ENCODE results near the gene PAQR6.

The PAQR6 gene

DNA sequence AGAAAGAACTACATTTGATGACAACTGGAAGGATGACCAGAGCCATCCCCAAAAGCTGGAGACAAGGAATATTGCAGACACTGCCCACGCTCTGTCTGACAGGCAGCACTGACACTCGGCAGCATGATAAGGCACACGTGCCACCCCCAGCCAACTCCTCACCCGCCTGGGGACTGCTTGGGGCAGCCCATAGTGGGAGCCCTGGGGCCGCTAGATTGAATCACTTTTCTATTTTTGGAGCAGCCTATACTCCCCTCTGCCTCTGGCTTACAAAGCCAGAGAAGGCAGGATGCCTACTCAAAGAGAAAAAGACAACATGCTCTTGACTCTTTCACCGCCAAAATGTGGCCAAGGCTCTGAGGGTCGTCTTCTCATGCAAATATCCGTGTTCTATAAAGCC is 33.4 kb upstream of the PAQR6 start:
- DNase-seq (peak; percentile 64), ATAC-seq (peak; percentile 83)
- peak overlapping the region; percentile 95 for H3K4me3 Mint-ChIP-seq
- H3K36me3 Mint-ChIP-seq (ENCODE audit: low read depth) = peaks cover 39% of the 10 kb centered on the region
- no peaks in the 10 kb centered on the region for H3K27me3 Mint-ChIP-seq
- no peaks in the 10 kb centered on the region for H3K9me3 Mint-ChIP-seq
- peaks cover 37% of the 10 kb centered on the region for H3K4me1 Mint-ChIP-seq
- H3K27ac Mint-ChIP-seq = peak overlapping the region; percentile 90

DNA sequence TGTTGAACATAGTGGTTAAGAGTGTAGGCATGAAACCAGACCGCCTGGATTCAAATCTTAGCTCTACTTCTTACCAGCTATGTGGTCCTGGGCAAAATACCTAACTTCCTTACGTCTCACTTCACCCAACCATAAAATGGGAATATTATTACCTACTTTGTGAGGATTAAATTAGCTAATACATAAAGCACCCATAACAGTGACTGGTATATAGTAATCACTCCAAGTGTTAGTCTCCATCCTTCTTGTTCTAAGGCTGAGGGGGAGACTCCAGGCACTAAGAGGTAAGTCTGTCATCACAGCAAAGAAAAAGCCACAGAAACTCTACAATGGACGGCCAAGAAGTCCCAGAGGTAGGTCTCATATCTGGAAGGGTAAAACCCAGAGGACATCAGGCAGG is 32.0 kb upstream of the PAQR6 start:
- Mint-ChIP-seq H3K9me3 (no peaks in the 10 kb centered on the region), H3K27me3 (no peaks in the 10 kb centered on the region), H3K27ac (peak overlapping the region; percentile 42), H3K4me3 (peak overlapping the region; percentile 95), H3K4me1 (peaks cover 35% of the 10 kb centered on the region), H3K36me3 (ENCODE audit: low read depth) (peaks cover 51% of the 10 kb centered on the region)
- ATAC-seq = no peak
- DNase-seq = no peak

DNA sequence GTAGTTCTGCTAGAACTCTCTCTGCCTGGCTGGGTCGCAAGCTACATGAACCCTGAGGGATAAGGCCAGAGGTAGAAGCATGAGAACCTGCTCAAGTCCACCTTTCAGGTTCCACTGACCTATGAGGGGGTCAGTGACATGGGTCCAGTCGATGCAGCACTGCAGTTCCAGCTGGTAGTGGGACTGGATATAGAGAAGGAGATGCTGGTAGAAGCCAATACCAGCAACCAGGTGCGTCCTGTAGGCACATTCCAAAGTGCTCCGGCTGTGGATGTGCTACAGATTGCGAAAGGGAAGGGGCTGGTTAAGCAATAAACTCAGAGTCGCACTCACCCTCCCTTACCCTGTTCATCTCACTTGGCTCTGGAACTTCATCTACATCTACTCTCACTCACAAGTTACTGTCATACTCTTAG is 29.1 kb upstream of the PAQR6 start:
- H3K27me3 Mint-ChIP-seq = no peaks in the 10 kb centered on the region
- DNase-seq (no peak), ATAC-seq (no peak)
- peaks cover 77% of the 10 kb centered on the region for H3K36me3 Mint-ChIP-seq (ENCODE audit: low read depth)
- H3K27ac Mint-ChIP-seq = no peak overlapping the region
- H3K9me3 Mint-ChIP-seq = no peaks in the 10 kb centered on the region
- H3K4me3 Mint-ChIP-seq = no peak overlapping the region
- peaks cover 23% of the 10 kb centered on the region for H3K4me1 Mint-ChIP-seq

DNA sequence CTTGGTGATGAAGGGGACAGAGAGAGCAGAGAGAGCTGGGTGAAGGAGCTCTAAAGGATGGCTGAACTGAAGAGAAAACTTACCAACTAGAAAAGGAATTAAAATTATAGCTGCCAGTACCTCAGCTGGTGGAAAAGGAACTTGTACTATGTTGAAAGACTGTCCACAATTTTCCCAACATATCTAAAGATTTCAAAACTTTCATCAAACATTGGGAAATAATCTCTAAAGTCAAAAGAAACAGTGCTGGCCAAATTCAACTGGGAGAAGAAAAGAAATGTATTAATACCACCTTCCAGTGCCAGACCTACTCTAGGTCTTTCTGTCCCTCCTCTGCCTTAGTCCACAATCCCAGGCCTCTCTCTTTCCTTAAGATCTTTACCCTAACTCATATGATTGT is 28.7 kb upstream of the PAQR6 start:
- Mint-ChIP-seq H3K4me1 (peaks cover 21% of the 10 kb centered on the region), H3K36me3 (ENCODE audit: low read depth) (peaks cover 81% of the 10 kb centered on the region), H3K27me3 (no peaks in the 10 kb centered on the region), H3K27ac (no peak overlapping the region), H3K9me3 (no peaks in the 10 kb centered on the region), H3K4me3 (no peak overlapping the region)
- ATAC-seq = no peak
- no peak for DNase-seq

DNA sequence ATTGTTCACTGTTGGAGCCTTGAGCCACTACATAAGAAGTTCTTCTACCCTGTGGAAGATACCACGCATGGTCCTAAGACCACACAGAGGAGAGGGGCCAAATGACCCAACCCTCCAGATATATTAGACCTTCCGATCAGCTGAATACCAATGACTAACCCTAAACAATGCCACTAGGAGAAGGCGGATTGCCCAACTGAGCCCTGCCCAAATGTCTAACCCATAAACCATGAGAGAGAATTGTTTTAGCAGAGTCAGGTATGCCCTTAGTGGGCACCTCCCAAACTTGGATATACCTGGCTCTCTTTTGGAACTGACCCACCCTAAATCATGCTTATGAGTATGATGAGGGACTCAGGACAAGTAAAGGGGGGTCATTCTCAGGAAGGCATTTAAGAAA is 22.5 kb upstream of the PAQR6 start:
- Mint-ChIP-seq H3K36me3 (ENCODE audit: low read depth) (peaks cover 69% of the 10 kb centered on the region), H3K27me3 (no peaks in the 10 kb centered on the region), H3K9me3 (no peaks in the 10 kb centered on the region), H3K4me3 (no peak overlapping the region), H3K27ac (no peak overlapping the region), H3K4me1 (no peaks in the 10 kb centered on the region)
- DNase-seq (no peak), ATAC-seq (no peak)

DNA sequence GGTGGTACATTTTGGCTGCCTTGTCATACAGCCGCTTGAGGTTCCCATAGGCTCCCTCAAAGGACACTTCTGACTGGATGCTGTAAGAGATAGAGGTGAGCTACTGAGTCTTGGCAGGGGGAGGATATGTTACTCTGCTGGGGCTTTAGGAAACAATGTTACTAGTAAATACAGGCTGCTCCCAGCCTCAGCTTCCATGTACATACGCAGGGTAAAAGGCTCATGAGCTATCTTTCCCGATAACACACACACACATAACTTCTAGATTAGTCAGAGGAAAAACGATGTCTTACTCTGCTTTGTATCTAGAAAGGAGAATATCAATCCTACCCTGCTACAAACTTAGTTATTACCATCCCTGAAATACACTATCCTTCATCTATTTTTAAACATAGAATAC is 20.5 kb upstream of the PAQR6 start:
- H3K9me3 Mint-ChIP-seq = no peaks in the 10 kb centered on the region
- no peak for ATAC-seq
- no peaks in the 10 kb centered on the region for H3K27me3 Mint-ChIP-seq
- no peak for DNase-seq
- H3K4me3 Mint-ChIP-seq = no peak overlapping the region
- H3K4me1 Mint-ChIP-seq = no peaks in the 10 kb centered on the region
- H3K36me3 Mint-ChIP-seq (ENCODE audit: low read depth) = peaks cover 62% of the 10 kb centered on the region
- H3K27ac Mint-ChIP-seq = no peak overlapping the region

DNA sequence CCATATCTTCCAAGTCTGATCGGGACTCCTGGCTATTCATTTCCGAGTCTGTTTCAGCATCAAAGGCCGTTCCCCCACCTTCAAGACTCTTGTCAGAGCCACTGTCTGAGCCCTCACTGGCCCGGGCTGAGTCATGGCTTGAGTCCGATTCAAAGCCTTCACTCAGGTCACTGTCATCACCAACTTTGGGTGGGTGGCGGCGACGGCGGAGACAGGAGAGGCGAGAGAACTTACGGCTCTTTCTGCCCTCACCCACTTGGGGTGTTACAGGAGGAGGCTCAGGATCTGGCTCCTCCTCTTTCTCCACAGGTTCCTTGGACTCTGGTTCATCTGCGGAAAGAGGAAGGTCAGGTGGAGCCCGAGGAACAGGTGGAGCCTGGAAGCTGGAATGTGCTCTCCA is 18.2 kb upstream of the PAQR6 start:
- no peaks in the 10 kb centered on the region for H3K27me3 Mint-ChIP-seq
- ATAC-seq = no peak
- no peak overlapping the region for H3K4me3 Mint-ChIP-seq
- H3K9me3 Mint-ChIP-seq = no peaks in the 10 kb centered on the region
- peaks cover 53% of the 10 kb centered on the region for H3K36me3 Mint-ChIP-seq (ENCODE audit: low read depth)
- H3K4me1 Mint-ChIP-seq = peaks cover 6% of the 10 kb centered on the region
- DNase-seq = no peak
- H3K27ac Mint-ChIP-seq = no peak overlapping the region

DNA sequence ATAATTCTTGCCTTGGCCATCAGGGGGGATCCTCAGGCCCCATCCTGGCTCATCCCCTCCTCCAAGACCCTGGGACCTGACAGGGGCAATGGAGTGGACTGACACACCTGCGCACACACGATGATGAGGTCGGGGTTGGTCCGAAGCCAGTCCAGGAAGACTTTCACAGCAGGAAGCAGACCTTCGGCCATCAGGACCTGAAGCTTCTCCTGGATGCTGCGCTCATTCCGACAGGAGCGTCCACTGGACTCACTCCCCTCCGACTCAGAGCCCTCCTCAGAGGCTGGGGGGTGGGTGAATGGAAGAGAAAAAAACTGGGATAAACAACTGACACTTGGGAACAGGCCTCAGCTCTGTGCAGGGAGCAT is 15.4 kb upstream of the PAQR6 start:
- Mint-ChIP-seq H3K4me3 (no peak overlapping the region), H3K9me3 (no peaks in the 10 kb centered on the region), H3K27me3 (no peaks in the 10 kb centered on the region), H3K27ac (no peak overlapping the region), H3K4me1 (peaks cover 7% of the 10 kb centered on the region), H3K36me3 (ENCODE audit: low read depth) (peaks cover 65% of the 10 kb centered on the region)
- DNase-seq = no peak
- no peak for ATAC-seq

DNA sequence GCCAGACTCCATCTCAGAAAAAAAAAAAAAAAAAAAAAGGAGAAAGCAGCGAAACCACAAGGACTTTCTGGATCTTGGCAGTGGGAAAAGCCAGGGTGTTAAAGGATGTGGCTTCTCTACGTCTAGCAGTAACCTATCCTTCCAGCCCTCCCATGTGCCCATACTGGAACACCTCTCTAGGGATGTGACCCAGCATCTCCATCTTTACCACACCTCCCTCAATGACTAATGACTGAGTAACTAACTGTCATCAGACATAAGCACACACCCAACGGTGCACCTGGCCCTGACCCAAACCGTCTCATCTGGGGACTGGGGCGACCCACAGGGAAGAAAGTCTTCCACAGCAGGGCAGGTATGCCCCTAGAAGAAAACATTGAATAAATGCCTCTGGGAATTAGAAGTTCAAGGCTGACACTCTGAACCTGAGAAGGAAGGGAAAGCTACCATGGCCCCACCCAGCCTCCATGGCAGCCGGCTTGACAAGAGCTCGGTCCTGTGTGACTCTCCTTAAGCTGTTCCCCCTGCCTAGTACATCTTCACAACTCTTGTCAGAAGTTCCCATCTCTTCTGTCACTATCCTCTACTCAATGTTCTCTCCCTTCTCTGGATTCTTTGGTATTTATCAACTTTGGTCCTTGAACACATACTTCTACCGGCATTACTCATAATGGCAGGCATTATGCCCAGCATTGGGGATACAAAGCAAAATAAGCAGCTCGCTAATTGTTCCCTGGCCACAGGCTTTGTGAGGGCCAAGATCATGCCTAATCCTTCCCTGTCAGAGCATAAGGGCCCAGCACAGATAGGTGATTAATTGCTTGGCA is 14.8 kb upstream of the PAQR6 start:
- Mint-ChIP-seq H3K4me1 (peaks cover 7% of the 10 kb centered on the region), H3K27me3 (no peaks in the 10 kb centered on the region), H3K27ac (no peak overlapping the region), H3K9me3 (no peaks in the 10 kb centered on the region), H3K4me3 (no peak overlapping the region), H3K36me3 (ENCODE audit: low read depth) (peaks cover 71% of the 10 kb centered on the region)
- DNase-seq (no peak), ATAC-seq (peak; percentile 89)

DNA sequence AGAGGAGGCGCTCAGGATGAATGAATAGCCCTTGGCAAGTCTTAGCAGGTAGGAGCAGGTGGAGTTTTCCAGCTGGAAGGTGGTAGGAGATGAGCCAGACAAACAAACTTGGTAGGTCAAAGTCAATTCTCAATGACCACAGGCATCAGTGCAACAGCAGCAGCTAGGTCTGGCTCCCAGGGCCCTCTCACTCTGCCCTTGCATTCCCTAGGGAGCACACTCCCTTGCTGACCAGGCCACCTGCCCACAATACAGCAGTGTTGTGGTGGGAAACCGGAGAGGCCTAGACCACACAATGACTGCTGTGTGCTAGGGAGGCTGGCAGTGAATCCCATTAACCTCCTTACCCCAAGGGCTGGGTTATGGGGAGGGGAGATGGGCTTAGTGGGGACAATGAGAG is 13.0 kb upstream of the PAQR6 start:
- ATAC-seq = no peak
- H3K9me3 Mint-ChIP-seq = no peaks in the 10 kb centered on the region
- H3K4me1 Mint-ChIP-seq = peaks cover 7% of the 10 kb centered on the region
- H3K27ac Mint-ChIP-seq = peak overlapping the region; percentile 46
- DNase-seq = no peak
- H3K36me3 Mint-ChIP-seq (ENCODE audit: low read depth) = peaks cover 61% of the 10 kb centered on the region
- H3K4me3 Mint-ChIP-seq = no peak overlapping the region
- H3K27me3 Mint-ChIP-seq = no peaks in the 10 kb centered on the region

DNA sequence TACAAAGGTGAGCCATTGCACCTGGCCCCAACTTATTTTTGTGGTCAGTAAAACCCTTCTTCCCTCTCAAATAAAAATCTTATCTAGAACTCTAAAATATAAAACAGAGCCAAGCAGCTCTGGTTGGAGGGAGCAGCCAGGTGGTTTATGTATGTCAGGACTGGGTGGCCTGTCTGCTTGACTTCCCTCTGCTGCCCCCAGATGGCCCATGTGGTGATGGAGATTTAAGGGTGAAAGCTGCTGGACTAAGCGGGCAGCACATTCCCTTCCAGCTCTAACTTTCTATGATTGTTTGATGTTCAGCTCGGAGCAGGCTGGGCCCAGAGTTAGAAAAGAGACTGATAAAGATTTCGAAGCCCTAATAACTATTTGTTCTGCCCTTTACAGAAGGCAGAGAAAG is 11.9 kb upstream of the PAQR6 start:
- Mint-ChIP-seq H3K36me3 (ENCODE audit: low read depth) (peaks cover 54% of the 10 kb centered on the region), H3K4me1 (peaks cover 7% of the 10 kb centered on the region), H3K27me3 (no peaks in the 10 kb centered on the region), H3K4me3 (no peak overlapping the region), H3K27ac (no peak overlapping the region), H3K9me3 (no peaks in the 10 kb centered on the region)
- ATAC-seq = no peak
- no peak for DNase-seq

DNA sequence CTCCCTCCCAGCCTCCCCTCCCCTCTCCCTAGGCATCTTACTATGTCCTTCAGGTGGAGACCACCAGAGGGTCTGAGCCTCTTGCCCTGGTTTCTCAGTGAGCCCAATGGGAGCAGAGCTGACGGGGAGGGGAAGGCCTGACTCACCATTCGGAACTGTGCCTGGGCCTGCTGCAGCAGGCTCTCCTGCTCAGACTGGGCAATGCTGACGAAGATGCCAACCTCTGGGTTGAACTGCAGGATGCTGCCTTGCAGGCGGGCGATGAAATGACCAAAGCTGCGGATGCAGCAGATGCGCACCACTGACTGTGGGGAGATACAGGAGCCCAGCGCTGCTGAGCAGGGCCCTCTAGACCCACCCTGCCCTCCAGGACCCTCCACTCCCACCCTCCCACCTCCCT is 11.0 kb upstream of the PAQR6 start:
- H3K27me3 Mint-ChIP-seq = no peaks in the 10 kb centered on the region
- H3K36me3 Mint-ChIP-seq (ENCODE audit: low read depth) = peaks cover 53% of the 10 kb centered on the region
- ATAC-seq = no peak
- peaks cover 7% of the 10 kb centered on the region for H3K4me1 Mint-ChIP-seq
- no peak overlapping the region for H3K4me3 Mint-ChIP-seq
- H3K9me3 Mint-ChIP-seq = no peaks in the 10 kb centered on the region
- H3K27ac Mint-ChIP-seq = no peak overlapping the region
- no peak for DNase-seq

DNA sequence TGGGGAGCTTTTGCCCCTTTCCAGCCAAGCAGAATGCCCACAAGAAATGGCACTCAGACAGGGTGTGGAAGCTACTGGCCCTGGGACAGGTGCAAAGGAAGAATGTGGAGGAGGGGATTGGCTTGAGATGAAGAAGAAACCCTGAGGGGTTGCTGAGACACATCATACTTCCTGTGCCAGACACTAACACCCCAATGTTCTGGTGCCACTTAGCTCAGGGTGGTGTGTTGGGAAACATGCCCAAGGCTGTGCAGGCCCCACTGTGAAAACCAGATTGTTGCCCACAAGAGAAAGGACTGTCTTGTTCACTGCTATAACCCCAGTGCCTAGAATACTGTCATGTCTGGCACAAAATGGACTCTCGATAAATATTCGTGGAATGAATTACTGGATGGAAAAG is 9.9 kb upstream of the PAQR6 start:
- Mint-ChIP-seq H3K36me3 (ENCODE audit: low read depth) (peaks cover 52% of the 10 kb centered on the region), H3K27ac (no peak overlapping the region), H3K9me3 (no peaks in the 10 kb centered on the region), H3K4me1 (peaks cover 5% of the 10 kb centered on the region), H3K27me3 (no peaks in the 10 kb centered on the region), H3K4me3 (no peak overlapping the region)
- no peak for DNase-seq
- ATAC-seq = no peak

DNA sequence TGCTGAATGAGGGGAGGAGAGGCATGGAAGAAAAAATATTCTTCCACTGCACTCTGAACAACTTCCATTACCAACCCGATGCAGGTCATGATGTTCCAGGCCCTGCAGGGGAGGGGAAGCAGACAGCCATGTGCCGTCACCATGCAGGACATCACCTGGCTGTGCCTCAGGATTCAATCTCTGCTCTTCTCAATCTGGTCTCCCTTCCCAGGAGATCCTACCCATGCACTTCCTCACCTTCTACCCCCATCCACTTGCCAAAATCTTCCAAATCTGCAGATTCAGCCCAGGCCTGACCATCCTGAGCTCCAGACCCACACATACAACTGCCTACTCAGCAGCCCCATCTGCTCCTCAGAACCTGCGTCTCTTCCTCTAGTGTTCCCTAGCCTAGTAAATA is 5.8 kb upstream of the PAQR6 start:
- Mint-ChIP-seq H3K27ac (no peak overlapping the region), H3K9me3 (no peaks in the 10 kb centered on the region), H3K27me3 (no peaks in the 10 kb centered on the region), H3K36me3 (ENCODE audit: low read depth) (peaks cover 36% of the 10 kb centered on the region), H3K4me3 (no peak overlapping the region), H3K4me1 (no peaks in the 10 kb centered on the region)
- ATAC-seq = no peak
- no peak for DNase-seq

DNA sequence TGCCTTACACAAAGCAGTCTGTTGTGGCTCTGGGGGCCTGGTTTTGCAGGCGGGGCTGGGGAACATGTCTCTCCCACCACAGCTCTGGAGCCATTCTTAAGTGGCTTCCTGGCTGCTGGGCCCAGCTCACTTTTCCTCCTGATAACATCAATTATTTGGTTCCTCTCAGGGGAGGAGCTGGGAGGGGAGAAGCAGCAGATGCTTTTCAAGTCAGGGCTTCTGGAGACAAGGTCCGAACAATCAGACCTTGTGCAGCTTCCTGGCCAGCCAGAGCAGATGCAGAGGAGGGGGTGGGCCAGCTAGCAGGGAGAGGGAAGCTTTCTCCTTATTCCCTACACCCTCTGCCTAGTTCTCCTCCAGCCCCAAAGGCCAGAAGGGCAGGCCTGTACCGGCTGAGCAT is 3.7 kb upstream of the PAQR6 start:
- Mint-ChIP-seq H3K36me3 (ENCODE audit: low read depth) (peaks cover 25% of the 10 kb centered on the region), H3K27ac (no peak overlapping the region), H3K27me3 (no peaks in the 10 kb centered on the region), H3K9me3 (no peaks in the 10 kb centered on the region), H3K4me3 (no peak overlapping the region), H3K4me1 (peaks cover 6% of the 10 kb centered on the region)
- ATAC-seq (no peak), DNase-seq (no peak)

DNA sequence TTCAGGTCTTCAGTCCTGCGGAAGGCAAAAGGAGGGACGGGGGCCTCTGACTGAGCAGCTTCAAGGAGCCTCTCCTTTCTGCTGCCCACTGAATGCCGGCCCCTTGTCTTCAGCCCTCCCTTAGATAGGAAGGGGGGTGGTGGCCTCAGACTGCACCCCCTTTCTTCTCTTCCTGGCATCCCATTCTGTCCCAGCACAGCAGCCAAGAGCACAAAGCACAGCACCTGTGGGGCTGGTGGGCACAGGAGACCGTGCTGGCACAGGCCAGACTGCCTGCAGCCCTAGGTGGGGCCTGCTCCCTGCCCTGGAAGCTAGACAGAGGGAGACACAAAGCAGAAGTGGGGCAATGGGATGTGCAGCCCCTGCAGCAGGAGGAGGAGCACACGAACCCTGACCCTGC is 1.7 kb upstream of the PAQR6 start:
- no peak overlapping the region for H3K4me3 Mint-ChIP-seq
- H3K36me3 Mint-ChIP-seq (ENCODE audit: low read depth) = peaks cover 20% of the 10 kb centered on the region
- peaks cover 21% of the 10 kb centered on the region for H3K4me1 Mint-ChIP-seq
- no peak for ATAC-seq
- DNase-seq = no peak
- H3K27ac Mint-ChIP-seq = no peak overlapping the region
- H3K27me3 Mint-ChIP-seq = no peaks in the 10 kb centered on the region
- H3K9me3 Mint-ChIP-seq = no peaks in the 10 kb centered on the region
